OCI-LY1 (cell line): ENCODE data around the gene GFI1B.

Experiments
- H2AFZ ChIP-seq: fragments of 200-600 bp; sonication (generic), shearing (Covaris generic); 2 replicates; pipeline ENCODE4 v1.6.0; 2014; ENCODE audit warnings: antibody characterized with exemption, mild to moderate bottlenecking, low read length
- H3F3A ChIP-seq: fragments of 200-600 bp; sonication (generic), shearing (Covaris generic); 2 replicates; pipeline ENCODE4 v1.6.0; 2014; ENCODE audit warnings: mild to moderate bottlenecking, antibody characterized with exemption, low read length, moderate library complexity; ENCODE audit not compliant: insufficient read depth
- H3K27ac ChIP-seq: fragments of 200-600 bp; sonication (generic); 2 replicates; pipeline ENCODE4 v1.5.1; 2014; ENCODE audit warnings: low read length, mixed run types, mild to moderate bottlenecking, low read depth; ENCODE audit not compliant: poor library complexity, severe bottlenecking
- H3K27me3 ChIP-seq: fragments of 200-600 bp; sonication (generic); 2 replicates; pipeline ENCODE4 v1.6.0; 2014; ENCODE audit warnings: antibody characterized with exemption, mild to moderate bottlenecking, low read length, moderate library complexity; ENCODE audit not compliant: insufficient read depth
- H3K36me3 ChIP-seq: fragments of 200-600 bp; sonication (generic); 2 replicates; pipeline ENCODE4 v1.6.1; 2014; ENCODE audit warnings: mild to moderate bottlenecking, antibody characterized with exemption, low read length, moderate library complexity, mixed read lengths; ENCODE audit not compliant: insufficient read depth
- H3K4me1 ChIP-seq: fragments of 200-600 bp; sonication (generic); 2 replicates; pipeline ENCODE4 v1.5.1; 2014; ENCODE audit warnings: mild to moderate bottlenecking, low read length, moderate library complexity; ENCODE audit not compliant: insufficient read depth, severe bottlenecking
- H3K4me2 ChIP-seq: fragments of 200-600 bp; sonication (generic), shearing (Covaris generic); 2 replicates; pipeline ENCODE4 v1.6.1; 2014; ENCODE audit warnings: low read length
- H3K4me3 ChIP-seq: fragments of 200-600 bp; sonication (generic); 2 replicates; pipeline ENCODE4 v1.5.1; 2014; ENCODE audit warnings: low read length, low read depth, mild to moderate bottlenecking, mixed read lengths; ENCODE audit not compliant: poor library complexity, severe bottlenecking
- H3K79me2 ChIP-seq: fragments of 200-600 bp; shearing (Covaris generic); 2 replicates; pipeline ENCODE4 v1.6.1; 2016; ENCODE audit warnings: mixed run types, low read length, mixed read lengths; ENCODE audit not compliant: insufficient read depth
- H3K9ac ChIP-seq: fragments of 200-600 bp; sonication (generic), shearing (Covaris generic); 2 replicates; pipeline ENCODE4 v1.6.1; 2014; ENCODE audit warnings: mild to moderate bottlenecking, low read length, mixed read lengths
- H3K9me2 ChIP-seq: fragments of 200-600 bp; sonication (generic), shearing (Covaris generic); 2 replicates; pipeline ENCODE4 v1.6.1; 2014; ENCODE audit warnings: low read depth, mild to moderate bottlenecking, low read length, mixed read lengths
- H3K9me3 ChIP-seq: fragments of 200-600 bp; shearing (Covaris generic); 2 replicates; pipeline ENCODE4 v1.6.1; 2014; ENCODE audit warnings: low read length, mixed read lengths
- H4K20me1 ChIP-seq: fragments of 200-600 bp; sonication (generic), shearing (Covaris generic); 2 replicates; pipeline ENCODE4 v1.6.0; 2016; ENCODE audit warnings: mild to moderate bottlenecking, low read length; ENCODE audit not compliant: insufficient read depth
- CTCF ChIP-seq: fragments of 200-600 bp; sonication (generic), shearing (Covaris generic); IDR thresholded peaks from 2 replicates; pipeline ENCODE4 v1.5.1; 2017; ENCODE audit warnings: mild to moderate bottlenecking, antibody characterized with exemption, low read length, moderate library complexity, mixed read lengths
- EZH2 ChIP-seq: fragments of 200-600 bp; sonication (generic), shearing (Covaris generic); IDR thresholded peaks from 2 replicates; pipeline ENCODE4 v1.8.0; 2017; ENCODE audit warnings: borderline replicate concordance, mixed run types, mild to moderate bottlenecking, antibody characterized with exemption, low read length, moderate library complexity, mixed read lengths

GFI1B gene

GRCh38 chr9:133009906-133010582 is 31.6 kb downstream of the GFI1B start:
- Histone ChIP-seq H3K9me3 (no peaks in the 10 kb centered on the region), H4K20me1 (no peaks in the 10 kb centered on the region), H3K4me3 (no peak overlapping the region), H2AFZ (no peak overlapping the region), H3K36me3 (no peaks in the 10 kb centered on the region; the same call in 1 of the 2 replicates), H3K27ac (no peak overlapping the region), H3K4me1 (no peaks in the 10 kb centered on the region), H3K27me3 (no peaks in the 10 kb centered on the region), H3K9ac (no peak overlapping the region), H3F3A (no peaks in the 10 kb centered on the region), H3K4me2 (no peak overlapping the region), H3K9me2 (no peaks in the 10 kb centered on the region), H3K79me2 (no peaks in the 10 kb centered on the region)
- no peak for TF ChIP-seq CTCF
- no peak for TF ChIP-seq EZH2

DNA sequence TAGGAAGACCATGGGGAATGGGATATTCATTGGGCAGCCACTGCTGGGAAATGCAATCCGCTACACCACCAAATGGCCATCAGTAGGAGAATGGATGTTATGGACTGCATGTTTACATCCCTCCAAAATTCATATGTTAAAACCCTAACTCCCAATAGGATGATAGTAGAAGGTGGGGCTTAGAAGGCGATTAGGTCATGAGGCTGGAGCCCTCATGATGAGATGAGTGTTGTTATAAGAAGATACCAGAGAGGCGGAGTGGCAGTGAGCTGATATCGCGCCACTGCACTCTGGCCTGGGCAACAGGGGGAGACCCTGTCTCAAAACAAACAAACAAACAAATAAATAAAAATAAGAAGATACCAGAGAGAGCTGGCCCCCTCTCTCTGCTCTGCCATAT is 36.2 kb downstream of the GFI1B start:
- TF ChIP-seq CTCF (no peak), EZH2 (no peak)
- H2AFZ ChIP-seq = no peak overlapping the region

DNA sequence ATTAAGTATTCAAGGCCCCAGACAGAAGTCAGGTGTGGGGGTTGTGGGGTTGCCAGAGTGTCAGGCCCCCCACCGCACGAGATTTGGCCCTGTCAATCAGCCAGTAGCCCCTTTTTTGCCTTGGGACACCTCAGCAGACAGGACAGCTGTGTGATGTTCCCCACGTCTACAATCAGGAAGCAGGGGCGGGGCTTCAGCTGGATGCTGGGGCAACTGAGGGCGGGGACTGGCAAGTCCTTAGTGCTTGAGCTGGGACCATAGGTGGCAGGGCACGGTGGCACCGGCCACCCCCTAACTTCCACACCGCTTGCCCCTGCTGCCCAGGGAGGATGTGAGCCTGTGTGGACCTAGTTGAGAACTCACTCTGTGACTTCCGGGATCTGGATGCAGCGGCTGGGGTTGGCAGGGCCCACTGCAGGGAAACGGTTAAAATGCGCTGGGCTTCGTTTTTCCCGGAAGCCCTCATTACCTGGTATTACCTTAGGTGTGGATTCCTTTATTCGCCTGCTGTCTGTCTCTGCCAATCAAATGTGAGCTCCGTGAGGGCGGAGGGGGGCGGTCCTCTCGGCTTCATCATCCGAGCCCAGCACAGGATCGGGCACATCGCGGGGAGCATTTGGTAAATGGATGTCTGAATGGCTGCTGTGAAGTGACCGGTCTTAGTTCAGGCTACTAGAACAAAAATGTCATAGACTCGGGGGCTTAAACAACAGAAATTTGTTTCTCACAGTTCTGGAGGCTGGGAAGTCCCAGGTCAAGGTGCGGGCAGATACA is 44.8 kb downstream of the GFI1B start:
- peaks cover 12% of the 10 kb centered on the region for H3K4me1 ChIP-seq
- H3K27me3 ChIP-seq = no peaks in the 10 kb centered on the region
- peak overlapping the region; percentile 43 for H3K4me3 ChIP-seq
- no peaks in the 10 kb centered on the region for H3K9me3 ChIP-seq
- H3F3A ChIP-seq = no peaks in the 10 kb centered on the region
- H3K79me2 ChIP-seq = no peaks in the 10 kb centered on the region
- peak overlapping the region; percentile 50 for H3K4me2 ChIP-seq
- H3K36me3 ChIP-seq = no peaks in the 10 kb centered on the region
- H4K20me1 ChIP-seq = no peaks in the 10 kb centered on the region
- TF ChIP-seq EZH2 (no peak), CTCF (no peak)
- no peaks in the 10 kb centered on the region for H3K9me2 ChIP-seq
- H3K9ac ChIP-seq = peak overlapping the region; percentile 11; the same call in 1 of the 2 replicates
- H3K27ac ChIP-seq = no peak overlapping the region
- H2AFZ ChIP-seq = peak overlapping the region; percentile 16; the same call in 1 of the 2 replicates

More for the DNA sequence above, 36.2 kb downstream of the GFI1B start:
- no peaks in the 10 kb centered on the region for H3K9me2 ChIP-seq
- H3K27ac ChIP-seq = no peak overlapping the region
- no peak overlapping the region for H3K4me3 ChIP-seq
- H3K4me1 ChIP-seq = no peaks in the 10 kb centered on the region
- H4K20me1 ChIP-seq = no peaks in the 10 kb centered on the region
- no peak overlapping the region for H3K4me2 ChIP-seq
- H3F3A ChIP-seq = no peaks in the 10 kb centered on the region
- no peaks in the 10 kb centered on the region for H3K27me3 ChIP-seq
- no peak overlapping the region for H3K9ac ChIP-seq
- no peaks in the 10 kb centered on the region for H3K79me2 ChIP-seq
- H3K36me3 ChIP-seq = no peaks in the 10 kb centered on the region; the same call in 1 of the 2 replicates
- no peaks in the 10 kb centered on the region for H3K9me3 ChIP-seq
